Measurements from ENCODE around the gene APEH. TPM values are rescaled to one million over a fixed set of nuclear protein-coding genes. Genes with fewer than 3 reads are reported as not detected.

APEH gene
- total and polyA plus RNA-seq, 2 of the 13 experiments (the other 11 are each of a cell fraction or from before 2014, with no cell fraction given), result 116 to 130 TPM

GRCh38 chr3:49668414-49668797 is 5.7 kb upstream of the APEH start (continued):
- peak; percentile 64; the same call in 1 of the 2 replicates for TF ChIP-seq ZNF788 (CRISPR knock-in tag; IDR thresholded peaks at IDR 0.05; ENCODE audit: borderline replicate concordance)
- TF ChIP-seq ZNF207 (IDR thresholded peaks at IDR 0.05; ENCODE audit: borderline replicate concordance), result no peak
- TF ChIP-seq ZBTB34 (CRISPR knock-in tag; IDR thresholded peaks at IDR 0.05), result 0 out of 2 replicates have a peak, but pooled peaks have one; percentile 54
- TF ChIP-seq SP4 (CRISPR knock-in tag; IDR thresholded peaks at IDR 0.05), result no peak
- no peak for TF ChIP-seq ZNF256 (CRISPR knock-in tag; conservative IDR thresholded peaks at IDR 0.05)
- no peak for TF ChIP-seq SRSF9 (IDR thresholded peaks at IDR 0.05; ENCODE audit: borderline replicate concordance, insufficient read depth, low read depth, low read length, poor library complexity, severe bottlenecking)
- TF ChIP-seq EEA1 (CRISPR knock-in tag; IDR thresholded peaks at IDR 0.05; ENCODE audit: borderline replicate concordance), result no peak
- 0 out of 2 replicates have a peak, but pooled peaks have one; percentile 31 for TF ChIP-seq KMT2B (CRISPR knock-in tag; IDR thresholded peaks at IDR 0.05)
- no peak for TF ChIP-seq AGO1 (IDR thresholded peaks at IDR 0.05; ENCODE audit: low read depth, low read length, poor library complexity, severe bottlenecking)
- no peak for TF ChIP-seq ZNF607 (CRISPR knock-in tag; IDR thresholded peaks at IDR 0.05; ENCODE audit: borderline replicate concordance)
- no peak for TF ChIP-seq SMARCC2 (IDR thresholded peaks at IDR 0.05)
- peak; percentile 95 for TF ChIP-seq FOXA3 (CRISPR knock-in tag; IDR thresholded peaks at IDR 0.05)
- TF ChIP-seq ZNF335 (CRISPR knock-in tag; IDR thresholded peaks at IDR 0.05), result 0 out of 2 replicates have a peak, but pooled peaks have one; percentile 34
- TF ChIP-seq SMYD3 (CRISPR knock-in tag; IDR thresholded peaks at IDR 0.05), result no peak
- no peak for TF ChIP-seq SOX13 (IDR thresholded peaks at IDR 0.05)
- peak in 1 of 2 experiments; percentile 75; a peak in 2 of 4 replicates for TF ChIP-seq SOX13 (CRISPR knock-in tag; conservative IDR thresholded peaks at IDR 0.05 in 1 of 2, IDR thresholded peaks at IDR 0.05 in 1 of 2)
- TF ChIP-seq THYN1 (CRISPR knock-in tag; IDR thresholded peaks at IDR 0.05; ENCODE audit: borderline replicate concordance, low read depth), result no peak
- TF ChIP-seq SAP130 (CRISPR knock-in tag; IDR thresholded peaks at IDR 0.05; ENCODE audit: low read depth), result peak; percentile 90
- 0 out of 2 replicates have a peak, but pooled peaks have one; percentile 16 for TF ChIP-seq NCOR1 (IDR thresholded peaks at IDR 0.05; ENCODE audit: borderline replicate concordance, low read length)
- no peak for TF ChIP-seq ZNF616 (CRISPR knock-in tag; IDR thresholded peaks at IDR 0.05; ENCODE audit: low read depth)
- 0 out of 2 replicates have a peak, but pooled peaks have one; percentile 58 for TF ChIP-seq ZNF644 (CRISPR knock-in tag; IDR thresholded peaks at IDR 0.05; ENCODE audit: low read depth)
- TF ChIP-seq ZNF761 (CRISPR knock-in tag; conservative IDR thresholded peaks at IDR 0.05), result no peak
- peak; percentile 61; the same call in 1 of the 2 replicates for TF ChIP-seq SMAD3 (CRISPR knock-in tag; IDR thresholded peaks at IDR 0.05)
- TF ChIP-seq ZNF263 (CRISPR knock-in tag; IDR thresholded peaks at IDR 0.05), result peak; percentile 99
- TF ChIP-seq BRF2 (CRISPR knock-in tag; IDR thresholded peaks at IDR 0.05), result no peak
- peak; percentile 91 for TF ChIP-seq SALL1 (CRISPR knock-in tag; IDR thresholded peaks at IDR 0.05)
- no peak for TF ChIP-seq ZNF333 (CRISPR knock-in tag; IDR thresholded peaks at IDR 0.05; ENCODE audit: borderline replicate concordance)
- TF ChIP-seq MNT (IDR thresholded peaks at IDR 0.05), result no peak
- no peak for TF ChIP-seq GTF3A (CRISPR knock-in tag; conservative IDR thresholded peaks at IDR 0.05)
